Astrocyte (in vitro differentiated cells and primary cell): ENCODE data around the gene GJA4. TPM values are rescaled to one million over a fixed set of nuclear protein-coding genes. Genes with fewer than 3 reads are reported as not detected.

Experiments
- DNase-seq: peaks from one replicate; pipeline ENCODE4 v3.0.0-alpha.2; 2010; ENCODE audit warnings: low read depth
- FAIRE-seq: peaks from 2 replicates; lab custom pipeline; 2011; peaks lifted over from hg19 to GRCh38; lab: Jason Lieb, UNC
- H2AFZ ChIP-seq: 2 replicates; pipeline ENCODE4 v1.6.0; 2012; ENCODE audit warnings: low read depth, low read length, inconsistent platforms
- H3K27ac ChIP-seq: 2 replicates; pipeline ENCODE4 v1.5.1; 2011; ENCODE audit warnings: low read depth, low read length, inconsistent platforms
- H3K27me3 ChIP-seq: 2 replicates; pipeline ENCODE4 v1.6.0; 2011; ENCODE audit warnings: low read length, inconsistent platforms; ENCODE audit not compliant: insufficient read depth
- H3K36me3 ChIP-seq: 2 replicates; pipeline ENCODE4 v1.5.1; 2011; ENCODE audit warnings: low read length, inconsistent platforms; ENCODE audit not compliant: insufficient read depth
- H3K4me1 ChIP-seq: 2 replicates; pipeline ENCODE4 v1.5.1; 2011; ENCODE audit warnings: low read length, inconsistent platforms; ENCODE audit not compliant: insufficient read depth
- H3K4me2 ChIP-seq: 2 replicates; pipeline ENCODE4 v1.6.0; 2012; ENCODE audit warnings: low read length, inconsistent platforms
- H3K4me3 ChIP-seq: 2 replicates; pipeline ENCODE4 v1.5.1; 2011; ENCODE audit warnings: low read depth, mild to moderate bottlenecking, low read length, inconsistent platforms; ENCODE audit not compliant: insufficient read depth
- H3K79me2 ChIP-seq: 2 replicates; pipeline ENCODE4 v1.6.0; 2012; ENCODE audit warnings: mild to moderate bottlenecking, low read length, inconsistent platforms; ENCODE audit not compliant: insufficient read depth
- H3K9ac ChIP-seq: 2 replicates; pipeline ENCODE4 v1.6.0; 2012; ENCODE audit warnings: mild to moderate bottlenecking, low read length, inconsistent platforms
- H3K9me3 ChIP-seq: 2 replicates; pipeline ENCODE4 v1.5.1; 2012; ENCODE audit warnings: low read depth, mild to moderate bottlenecking, low read length, inconsistent platforms; ENCODE audit not compliant: insufficient read depth
- H4K20me1 ChIP-seq: 2 replicates; pipeline ENCODE4 v1.6.0; 2012; ENCODE audit warnings: low read length, inconsistent platforms; ENCODE audit not compliant: insufficient read depth
- H3K27ac Mint-ChIP-seq: one replicate; pipeline ENCODE4 v1.8.0; 2021; ENCODE audit warnings: mild to moderate bottlenecking, mixed read lengths; ENCODE audit not compliant: unreplicated experiment
- H3K27me3 Mint-ChIP-seq: one replicate; pipeline ENCODE4 v1.8.0; 2021; ENCODE audit warnings: low read depth, mixed read lengths; ENCODE audit not compliant: unreplicated experiment
- H3K36me3 Mint-ChIP-seq: one replicate; pipeline ENCODE4 v1.8.0; 2021; ENCODE audit warnings: low read depth, mixed read lengths; ENCODE audit not compliant: unreplicated experiment
- H3K4me1 Mint-ChIP-seq: one replicate; pipeline ENCODE4 v1.8.0; 2021; ENCODE audit warnings: low read depth, mixed read lengths; ENCODE audit not compliant: unreplicated experiment
- H3K4me3 Mint-ChIP-seq: one replicate; pipeline ENCODE4 v1.8.0; 2021; ENCODE audit warnings: mild to moderate bottlenecking, moderate library complexity, mixed read lengths; ENCODE audit not compliant: unreplicated experiment
- H3K9me3 Mint-ChIP-seq: one replicate; pipeline ENCODE4 v1.8.0; 2021; ENCODE audit warnings: mild to moderate bottlenecking, mixed read lengths; ENCODE audit not compliant: unreplicated experiment
- EZH2 ChIP-seq: IDR thresholded peaks from 2 replicates; pipeline ENCODE4 v1.6.1; 2012; ENCODE audit warnings: mild to moderate bottlenecking, low read length, inconsistent platforms; ENCODE audit not compliant: insufficient read depth
- total RNA-seq: library from RNA; stranded (reverse); gene quantifications from 2 replicates; pipeline ENCODE4 v1.2.1, GENCODE V29; 2021
- TF ChIP-seq, protein P1 (sequence below): IDR thresholded peaks from 2 replicates; pipeline ENCODE4 v1.5.1; 2011; ENCODE audit warnings: low read depth, mild to moderate bottlenecking, inconsistent platforms, low read length, moderate library complexity; ENCODE audit not compliant: insufficient read depth

Gene GJA4
- total RNA-seq, 1 donor from 2014 or later = not detected

DNA sequence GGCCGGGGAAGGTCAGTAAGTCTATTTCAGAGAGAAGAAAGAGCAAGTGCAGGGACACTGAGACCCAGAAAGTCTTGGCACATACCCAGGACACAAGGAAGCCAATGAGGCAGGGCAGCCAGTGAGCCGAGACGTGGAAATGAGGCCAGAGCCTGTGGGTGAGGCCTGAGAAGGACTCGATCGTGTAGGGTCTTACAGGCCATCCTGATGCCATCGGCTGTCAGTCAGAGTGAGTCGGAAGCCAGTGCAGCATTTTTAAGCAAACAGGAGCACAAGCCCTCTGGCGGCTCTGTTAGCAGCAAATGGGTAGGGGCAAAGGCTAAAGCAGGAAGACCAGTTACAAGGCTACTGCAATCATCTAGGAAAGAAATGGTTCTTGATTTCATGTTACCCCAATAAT is 17.8 kb upstream of the GJA4 start:
- no peak overlapping the region for H3K4me3 ChIP-seq
- H3K36me3 ChIP-seq = no peaks in the 10 kb centered on the region
- H3K27me3 ChIP-seq = peaks cover 11% of the 10 kb centered on the region
- H3K9me3 ChIP-seq = no peaks in the 10 kb centered on the region
- no peaks in the 10 kb centered on the region for H3K36me3 Mint-ChIP-seq
- H4K20me1 ChIP-seq = no peaks in the 10 kb centered on the region
- no peaks in the 10 kb centered on the region for H3K4me1 Mint-ChIP-seq
- H3K9ac ChIP-seq = no peak overlapping the region
- no peak overlapping the region for H2AFZ ChIP-seq
- no peaks in the 10 kb centered on the region for H3K79me2 ChIP-seq
- no peak overlapping the region for H3K27ac Mint-ChIP-seq
- H3K9me3 Mint-ChIP-seq = no peaks in the 10 kb centered on the region
- TF ChIP-seq EZH2 = no peak
- TF ChIP-seq, protein P1, sequence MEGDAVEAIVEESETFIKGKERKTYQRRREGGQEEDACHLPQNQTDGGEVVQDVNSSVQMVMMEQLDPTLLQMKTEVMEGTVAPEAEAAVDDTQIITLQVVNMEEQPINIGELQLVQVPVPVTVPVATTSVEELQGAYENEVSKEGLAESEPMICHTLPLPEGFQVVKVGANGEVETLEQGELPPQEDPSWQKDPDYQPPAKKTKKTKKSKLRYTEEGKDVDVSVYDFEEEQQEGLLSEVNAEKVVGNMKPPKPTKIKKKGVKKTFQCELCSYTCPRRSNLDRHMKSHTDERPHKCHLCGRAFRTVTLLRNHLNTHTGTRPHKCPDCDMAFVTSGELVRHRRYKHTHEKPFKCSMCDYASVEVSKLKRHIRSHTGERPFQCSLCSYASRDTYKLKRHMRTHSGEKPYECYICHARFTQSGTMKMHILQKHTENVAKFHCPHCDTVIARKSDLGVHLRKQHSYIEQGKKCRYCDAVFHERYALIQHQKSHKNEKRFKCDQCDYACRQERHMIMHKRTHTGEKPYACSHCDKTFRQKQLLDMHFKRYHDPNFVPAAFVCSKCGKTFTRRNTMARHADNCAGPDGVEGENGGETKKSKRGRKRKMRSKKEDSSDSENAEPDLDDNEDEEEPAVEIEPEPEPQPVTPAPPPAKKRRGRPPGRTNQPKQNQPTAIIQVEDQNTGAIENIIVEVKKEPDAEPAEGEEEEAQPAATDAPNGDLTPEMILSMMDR = no peak
- no peaks in the 10 kb centered on the region for H3K4me1 ChIP-seq
- FAIRE-seq = no peak
- H3K27ac ChIP-seq = no peak overlapping the region
- H3K27me3 Mint-ChIP-seq = peaks cover 18% of the 10 kb centered on the region
- no peak overlapping the region for H3K4me2 ChIP-seq
- no peak for DNase-seq
- no peak overlapping the region for H3K4me3 Mint-ChIP-seq

GRCh38 chr1:34776911-34777310 is 15.9 kb upstream of the GJA4 start:
- Mint-ChIP-seq H3K9me3 (no peaks in the 10 kb centered on the region), H3K4me3 (no peak overlapping the region), H3K27me3 (peaks cover 29% of the 10 kb centered on the region), H3K36me3 (no peaks in the 10 kb centered on the region), H3K4me1 (no peaks in the 10 kb centered on the region), H3K27ac (no peak overlapping the region)
- Histone ChIP-seq H3K27me3 (peaks cover 23% of the 10 kb centered on the region), H3K27ac (no peak overlapping the region), H3K79me2 (no peaks in the 10 kb centered on the region), H3K9ac (no peak overlapping the region), H3K9me3 (no peaks in the 10 kb centered on the region), H3K4me3 (no peak overlapping the region), H3K36me3 (no peaks in the 10 kb centered on the region), H2AFZ (no peak overlapping the region), H3K4me1 (peaks cover 7% of the 10 kb centered on the region), H4K20me1 (no peaks in the 10 kb centered on the region), H3K4me2 (no peak overlapping the region)
- no peak for DNase-seq
- TF ChIP-seq, protein P1 = no peak
- no peak for TF ChIP-seq EZH2
- no peak for FAIRE-seq

GRCh38 chr1:34777519-34778321 is 15.1 kb upstream of the GJA4 start:
- no peaks in the 10 kb centered on the region for H4K20me1 ChIP-seq
- TF ChIP-seq, protein P1 = no peak
- no peak for TF ChIP-seq EZH2
- H3K4me1 Mint-ChIP-seq = no peaks in the 10 kb centered on the region
- FAIRE-seq (no peak), DNase-seq (no peak)
- peaks cover 36% of the 10 kb centered on the region for H3K27me3 Mint-ChIP-seq
- H3K36me3 ChIP-seq = no peaks in the 10 kb centered on the region
- no peak overlapping the region for H3K27ac Mint-ChIP-seq
- no peaks in the 10 kb centered on the region for H3K36me3 Mint-ChIP-seq
- H3K79me2 ChIP-seq = no peaks in the 10 kb centered on the region
- H3K4me3 Mint-ChIP-seq = no peak overlapping the region
- no peak overlapping the region for H3K9ac ChIP-seq
- no peak overlapping the region for H2AFZ ChIP-seq
- H3K9me3 Mint-ChIP-seq = no peaks in the 10 kb centered on the region
- no peak overlapping the region for H3K4me2 ChIP-seq
- peaks cover 10% of the 10 kb centered on the region for H3K4me1 ChIP-seq
- H3K4me3 ChIP-seq = no peak overlapping the region
- no peak overlapping the region for H3K27ac ChIP-seq
- no peaks in the 10 kb centered on the region for H3K9me3 ChIP-seq
- H3K27me3 ChIP-seq = peaks cover 31% of the 10 kb centered on the region
